G401 (cell line): Measurements from ENCODE around the gene CD3D. TPM values are rescaled to one million over a fixed set of nuclear protein-coding genes. Genes with fewer than 3 reads are reported as not detected.
"Not testable (repeated sequence)": the region's sequence is repeated elsewhere in the genome, so short reads cannot be mapped to it uniquely, and the experiment has no call there.

ENCODE experiments used
- DNase-seq: peaks from one replicate; pipeline ENCODE4 v3.0.0-alpha.2; 2015; ENCODE audit warnings: low spot score
- in situ Hi-C: cut with HindIII; loops from 2 replicates; pipeline ENCODE4 v1.10.0; 2016; ENCODE audit warnings: low sequenced_read_pairs, mixed read lengths
- total RNA-seq: library from RNA; depleted of rRNA; stranded (reverse); fragments of >200 nt; shearing (Covaris generic); gene quantifications from 2 replicates; pipeline ENCODE4 v1.2.3, GENCODE V29; 2014

CD3D gene
- total RNA-seq, 1 experiment from 2014 or later, result not detected

DNA sequence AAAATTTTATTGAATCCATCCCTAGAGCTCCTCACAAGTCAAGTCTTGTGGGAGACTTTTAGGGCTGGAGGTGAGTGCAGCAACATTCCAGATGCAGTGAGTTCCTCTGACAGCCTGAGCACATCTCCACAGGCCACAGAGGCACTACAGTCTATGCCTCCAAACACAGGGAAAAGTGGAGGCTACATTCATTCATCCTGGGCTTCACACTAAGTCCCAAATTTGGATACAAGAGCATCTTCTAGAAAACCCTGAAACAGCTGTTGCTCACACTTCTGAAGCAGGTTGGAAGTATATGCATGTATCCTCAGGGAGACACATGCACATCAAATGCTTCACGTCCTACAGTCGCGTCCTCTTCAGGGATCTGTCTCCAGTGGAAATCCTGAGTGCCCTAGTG is 1.2 kb downstream of the CD3D start:
- DNase-seq, result no peak
- in situ Hi-C loops, result no loop called here

DNA sequence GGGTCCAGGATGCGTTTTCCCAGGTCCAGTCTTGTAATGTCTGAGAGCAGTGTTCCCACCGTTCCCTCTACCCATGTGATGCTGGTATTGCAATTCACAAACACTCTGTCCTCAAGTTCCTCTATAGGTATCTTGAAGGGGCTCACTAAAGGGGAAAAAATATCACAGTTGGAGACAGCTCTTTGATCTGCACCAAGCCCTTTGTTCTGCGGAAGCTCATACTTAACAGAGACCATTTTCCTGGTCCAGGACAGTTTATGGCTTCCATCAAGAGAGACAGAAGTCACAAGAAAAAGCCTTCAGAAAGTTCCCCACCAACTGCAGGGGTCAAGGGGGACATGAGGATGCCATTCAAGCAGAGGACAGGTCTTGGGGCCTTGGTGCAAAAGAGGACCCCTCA is 2.1 kb downstream of the CD3D start:
- in situ Hi-C loops, result no loop called here
- DNase-seq, result no peak

DNA sequence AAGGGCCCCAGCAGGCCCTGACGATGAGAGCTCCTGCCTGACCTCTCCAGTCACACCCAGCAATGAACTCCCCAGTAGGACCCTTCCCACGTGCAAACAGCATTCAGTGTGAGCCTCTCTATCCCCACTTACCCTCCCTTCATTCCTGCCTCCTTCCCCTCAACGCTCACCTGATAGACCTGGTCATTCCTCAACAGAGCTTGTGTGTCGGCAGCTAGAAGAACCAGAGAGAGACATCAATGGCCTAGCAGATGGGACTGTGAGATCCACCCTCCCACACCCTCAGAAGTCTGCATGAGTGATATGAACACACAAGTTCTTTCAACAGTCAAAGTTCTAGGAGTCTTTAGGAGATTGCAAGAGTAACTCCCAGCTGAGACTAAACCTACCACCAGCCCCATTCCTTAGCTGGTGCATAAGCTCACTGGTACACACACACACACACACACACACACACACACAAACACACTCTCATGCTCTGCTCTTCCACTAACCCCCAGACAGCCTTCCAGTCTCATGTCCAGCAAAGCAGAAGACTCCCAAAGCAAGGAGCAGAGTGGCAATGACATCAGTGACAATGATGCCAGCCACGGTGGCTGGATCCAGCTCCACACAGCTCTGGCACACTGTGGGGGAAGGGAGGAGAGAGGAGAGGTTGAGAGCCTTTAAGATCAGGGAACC is 3.1 kb downstream of the CD3D start:
- in situ Hi-C loops, result no loop called here
- no peak for DNase-seq

DNA sequence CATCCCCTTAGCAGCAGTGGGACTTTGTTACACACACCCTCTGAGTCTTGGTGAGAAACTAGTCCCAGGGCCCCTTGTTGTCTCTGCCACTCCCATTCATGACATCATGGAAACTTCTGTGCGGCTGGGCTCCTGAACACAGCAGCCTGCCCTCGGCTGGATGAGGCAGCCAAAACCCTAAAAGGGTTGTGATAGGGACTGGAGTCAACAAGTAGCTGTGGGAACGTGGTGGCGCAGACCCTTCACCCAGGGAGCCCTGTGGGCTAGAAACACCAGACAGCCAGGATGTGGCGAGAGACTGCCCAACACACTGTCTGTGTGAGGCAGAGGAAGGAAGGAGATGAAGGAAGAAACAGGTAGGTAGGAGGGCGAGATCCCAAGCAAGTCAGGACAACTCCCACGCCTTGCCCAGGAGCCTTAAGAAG is 3.9 kb downstream of the CD3D start:
- DNase-seq, result no peak

DNA sequence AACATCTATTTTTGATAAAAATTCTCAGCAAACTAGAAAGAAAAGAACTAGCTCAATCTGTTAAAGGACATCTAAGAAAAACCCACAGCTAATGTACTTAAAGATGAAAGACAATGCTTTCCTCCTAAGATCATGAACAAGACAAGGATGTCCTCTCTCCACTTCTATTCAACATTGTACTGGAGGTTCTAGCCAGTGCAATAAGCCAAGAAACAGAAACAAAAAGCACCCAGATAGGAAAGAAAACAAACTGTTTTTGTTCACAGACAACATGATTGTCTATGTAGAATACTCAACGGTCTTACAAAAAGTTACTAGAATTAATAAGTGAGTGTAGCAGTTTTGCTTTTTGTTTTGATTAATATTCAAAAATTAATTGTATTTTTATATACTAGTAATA is 7.8 kb downstream of the CD3D start:
- in situ Hi-C loops, result no loop called here
- no peak for DNase-seq

More for the DNA sequence above, 3.9 kb downstream of the CD3D start:
- in situ Hi-C loops, result no loop called here

DNA sequence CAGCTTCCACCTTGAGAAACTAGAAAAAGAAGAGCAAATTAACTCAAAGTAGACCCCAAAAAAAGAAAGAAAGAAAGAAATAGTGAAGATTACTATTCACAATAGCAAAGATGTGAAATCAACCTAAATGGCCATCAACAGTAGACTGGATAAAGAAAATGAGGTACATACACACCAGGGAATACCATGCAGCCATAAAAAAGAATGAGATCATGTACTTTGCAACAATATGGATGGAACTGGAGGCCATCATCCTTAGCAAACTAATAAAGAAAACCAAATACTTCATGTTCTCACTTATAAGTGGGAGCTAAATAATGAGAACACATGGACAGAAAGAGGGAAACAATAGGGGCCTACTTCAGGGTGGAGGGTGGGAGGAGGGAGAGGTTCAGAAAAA is 13.8 kb downstream of the CD3D start:
- in situ Hi-C loops, result no loop called here
- no peak for DNase-seq

DNA sequence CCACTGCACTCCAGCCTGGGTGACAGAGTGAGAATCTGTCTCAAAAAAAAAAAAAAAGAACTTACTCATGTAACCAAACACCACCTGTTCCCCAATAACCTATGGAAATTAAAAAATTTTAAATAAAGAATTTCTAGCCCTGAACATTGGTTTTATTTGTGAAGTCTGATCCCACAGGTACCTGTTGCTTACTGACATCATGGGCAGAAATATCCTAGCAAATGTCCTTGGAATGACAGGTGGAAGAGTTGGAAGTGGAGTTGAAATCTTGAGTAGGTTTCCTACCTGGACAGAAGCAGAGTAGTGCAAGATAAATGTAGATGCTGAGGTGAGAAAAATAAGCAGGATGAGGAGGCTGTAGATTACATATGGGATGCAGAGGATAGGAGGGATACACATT is 17.2 kb downstream of the CD3D start:
- no peak for DNase-seq
- in situ Hi-C loops, result no loop called here

DNA sequence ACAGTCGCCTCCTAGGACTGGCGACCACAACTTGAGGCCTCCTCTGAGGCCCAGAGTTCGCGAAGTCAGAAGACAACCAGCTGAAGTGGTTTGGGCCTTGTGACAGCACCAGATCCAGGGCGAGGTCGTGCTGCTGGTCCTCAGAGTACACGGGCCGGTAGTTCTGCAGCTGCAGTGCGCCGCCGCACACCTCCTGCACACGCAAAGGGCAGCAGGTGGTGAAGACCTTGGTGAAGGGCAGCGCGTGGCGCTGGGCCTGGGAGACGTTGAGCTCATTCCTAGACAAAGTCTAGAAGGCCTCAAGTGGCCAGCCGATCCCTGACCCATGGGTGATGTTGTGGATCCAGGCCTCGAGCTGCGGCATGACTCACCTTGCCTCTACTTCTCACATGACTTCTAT is 19.8 kb downstream of the CD3D start:
- no peak for DNase-seq
- in situ Hi-C loops, result no loop called here

DNA sequence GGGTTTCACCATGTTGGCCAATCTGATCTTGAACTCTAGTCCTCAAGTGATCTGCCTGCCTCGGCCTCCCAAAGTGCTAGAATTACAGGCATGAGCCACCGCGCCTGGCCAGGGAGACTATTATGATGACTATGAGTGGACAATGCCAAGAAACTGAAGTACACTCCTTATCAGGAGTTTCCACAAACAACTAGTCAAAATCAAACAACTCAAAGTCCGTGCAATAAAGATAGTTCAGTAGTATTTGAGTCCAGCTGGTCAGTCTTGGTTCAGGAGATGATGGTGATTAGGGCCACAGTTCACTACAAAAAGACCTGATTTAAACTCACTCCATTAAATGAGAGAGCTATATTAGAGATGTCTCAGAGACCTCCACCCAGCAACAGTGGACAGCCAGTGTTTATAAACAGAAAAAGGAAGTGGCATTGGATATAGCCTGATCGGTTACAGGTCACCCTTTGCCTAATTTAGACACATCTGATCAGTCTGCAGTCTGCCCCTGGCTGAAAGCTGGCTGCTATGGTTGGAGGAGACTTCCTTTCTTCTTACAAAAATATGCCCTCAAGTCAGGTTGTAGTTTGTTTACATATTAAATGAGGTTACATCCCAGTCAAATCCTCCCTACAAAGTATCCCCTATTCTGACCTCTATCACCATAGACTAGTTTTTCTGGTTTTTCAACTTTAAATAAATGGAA is 21.0 kb downstream of the CD3D start:
- in situ Hi-C loops, result no loop called here

DNA sequence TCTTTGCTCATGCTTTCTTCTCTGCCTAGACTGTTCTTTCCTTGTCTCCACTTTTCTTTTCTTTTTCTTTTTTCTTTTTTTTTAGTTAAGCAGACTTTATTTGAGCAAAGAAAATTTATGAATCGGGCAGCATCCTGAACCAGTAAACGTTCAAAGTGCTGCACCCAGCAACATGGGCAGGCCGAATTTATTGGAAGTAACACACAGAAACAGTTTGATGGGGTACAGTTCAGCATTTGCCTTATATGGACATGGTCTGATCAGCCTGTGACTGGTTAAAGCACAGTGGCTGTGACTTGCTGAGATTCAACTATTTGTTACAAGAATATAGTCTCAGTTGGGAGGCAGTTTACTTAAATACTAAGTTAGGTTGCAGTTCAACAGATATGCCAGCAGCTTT is 22.0 kb downstream of the CD3D start:
- in situ Hi-C loops, result no loop called here
- DNase-seq, result no peak

More for the DNA sequence above, 21.0 kb downstream of the CD3D start:
- no peak for DNase-seq

DNA sequence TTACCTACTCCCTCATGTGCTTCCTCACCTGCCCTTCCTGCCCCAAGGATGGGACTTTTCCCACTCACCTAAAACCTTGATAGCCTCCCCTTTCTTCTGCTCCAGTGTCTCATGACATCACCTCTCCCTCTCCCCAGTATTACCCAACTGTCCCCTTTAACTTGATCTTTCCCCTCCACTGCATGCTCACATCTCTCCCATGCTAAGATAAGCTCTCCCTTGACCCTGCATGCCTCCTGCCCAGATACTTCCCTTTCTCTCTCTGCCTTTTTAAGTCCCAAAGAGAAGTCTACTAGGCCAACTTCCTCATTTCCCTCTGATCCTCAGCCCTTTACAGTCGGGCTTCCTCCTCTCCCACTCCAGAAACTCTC is 23.2 kb downstream of the CD3D start:
- DNase-seq, result no peak
- in situ Hi-C loops, result no loop called here

DNA sequence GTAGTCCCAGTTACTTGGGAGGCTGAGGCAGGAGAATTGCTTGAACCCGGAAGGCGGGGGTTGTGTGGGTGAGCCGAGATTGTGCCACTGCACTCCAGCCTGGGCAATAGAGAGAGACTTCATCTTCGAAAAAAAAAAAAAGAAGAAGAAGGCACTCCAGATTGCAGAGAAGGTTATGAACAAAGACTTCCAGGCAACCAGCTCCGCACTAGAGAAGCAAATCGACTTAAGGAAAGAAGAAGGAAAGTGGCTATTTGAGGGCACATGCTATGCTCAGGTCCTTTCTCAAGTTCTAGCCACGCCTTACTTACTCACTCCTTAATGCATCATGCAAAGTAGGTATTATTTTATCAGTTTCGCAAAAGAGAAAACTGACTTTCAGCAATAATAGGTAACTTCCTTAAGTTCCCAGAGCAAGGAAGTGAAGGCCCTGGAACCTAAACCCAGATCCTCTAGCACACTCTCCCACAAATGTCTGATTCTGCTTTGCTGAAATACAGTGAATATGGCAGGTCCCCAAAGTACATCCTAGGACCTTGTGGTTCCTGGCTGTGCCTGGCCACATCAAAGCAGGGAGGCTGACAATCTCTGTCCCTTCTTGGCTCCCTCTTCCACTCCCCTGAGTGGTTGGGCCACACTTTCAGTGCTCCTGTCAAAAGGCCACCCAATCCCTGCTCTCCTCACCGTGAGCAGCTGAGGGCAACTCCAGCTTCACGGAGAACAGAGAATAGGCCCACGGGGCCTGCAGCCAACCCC is 23.7 kb downstream of the CD3D start:
- in situ Hi-C loops, result no loop called here
- DNase-seq, result no peak

DNA sequence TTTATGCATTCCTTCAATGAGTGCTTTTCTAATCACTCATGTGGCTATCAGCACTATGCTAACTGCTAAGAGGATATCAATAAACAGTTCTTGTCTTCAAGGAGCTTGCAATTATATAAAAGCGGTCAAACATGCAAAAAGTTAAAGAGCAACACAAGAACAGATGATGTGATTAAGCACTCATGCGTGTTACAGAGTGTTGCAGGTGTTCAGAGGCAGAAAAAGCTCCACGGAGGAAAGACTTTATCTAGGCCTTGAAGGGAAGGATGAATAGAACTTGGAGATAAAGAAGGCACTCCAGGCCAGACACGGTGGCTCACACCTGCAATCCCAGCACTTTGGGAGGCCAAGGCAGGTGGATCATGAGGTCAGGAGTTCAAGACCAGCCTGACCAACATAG is 24.4 kb downstream of the CD3D start:
- in situ Hi-C loops, result no loop called here
- DNase-seq, result no peak

DNA sequence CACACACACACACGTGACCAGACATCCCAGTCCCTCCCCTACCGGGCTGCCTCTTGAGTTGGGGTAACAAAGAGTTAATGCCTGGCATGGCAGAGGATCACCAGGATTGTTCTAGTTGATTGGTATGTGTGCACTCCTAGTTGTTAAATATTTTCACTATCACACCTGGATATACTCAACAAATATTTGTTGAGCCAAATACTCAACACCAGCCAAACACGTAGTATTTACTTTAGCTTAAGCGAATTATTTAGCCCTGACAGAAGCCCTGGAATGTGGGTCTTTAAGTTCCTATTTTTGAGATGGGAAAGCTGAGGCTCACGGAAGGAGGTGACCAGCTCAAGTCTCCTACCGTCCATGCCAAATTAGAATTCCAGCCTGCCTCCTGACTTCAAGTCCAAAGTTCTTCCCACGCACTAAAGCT is 27.5 kb downstream of the CD3D start:
- in situ Hi-C loops, result no loop called here
- DNase-seq, result no peak

DNA sequence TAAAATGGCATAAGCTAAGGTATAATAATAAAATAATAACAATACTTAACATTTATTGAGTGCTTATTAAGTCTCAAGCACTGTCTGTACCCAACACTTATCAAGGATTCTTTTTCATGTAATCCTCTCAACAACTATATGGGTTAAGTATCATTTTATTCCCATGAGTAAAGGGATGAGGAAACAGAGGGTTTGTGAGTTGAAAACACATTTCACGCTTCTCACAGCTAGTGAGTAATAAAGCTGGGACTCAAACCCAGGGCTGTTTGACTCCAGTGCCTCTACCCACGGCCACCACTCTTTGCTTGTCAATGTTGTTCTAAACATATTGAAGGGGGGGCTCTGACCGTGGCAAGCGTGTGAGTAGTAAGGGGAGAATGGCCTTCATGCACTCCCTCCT is 29.3 kb downstream of the CD3D start:
- DNase-seq, result no peak
- in situ Hi-C loops, result no loop called here

DNA sequence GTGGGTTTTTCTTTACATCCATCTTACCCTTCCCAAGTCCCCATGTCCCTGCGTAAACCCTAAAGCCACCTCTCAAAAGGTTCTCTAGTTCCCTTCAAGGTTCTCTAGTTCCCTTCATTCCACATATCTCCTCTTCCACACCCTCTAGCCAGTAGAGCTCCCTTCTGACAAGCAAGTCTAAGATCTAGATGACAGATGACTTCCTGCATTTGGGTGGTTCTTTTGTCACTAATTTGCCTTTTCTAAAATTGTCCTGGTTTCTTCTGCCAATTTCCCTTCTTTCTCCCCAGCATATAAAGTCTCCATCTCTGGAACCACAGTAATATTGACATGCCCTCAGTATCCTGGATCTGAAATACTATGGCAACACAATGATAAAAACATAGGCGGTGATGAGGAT is 30.2 kb downstream of the CD3D start:
- in situ Hi-C loops, result no loop called here
- no peak for DNase-seq

DNA sequence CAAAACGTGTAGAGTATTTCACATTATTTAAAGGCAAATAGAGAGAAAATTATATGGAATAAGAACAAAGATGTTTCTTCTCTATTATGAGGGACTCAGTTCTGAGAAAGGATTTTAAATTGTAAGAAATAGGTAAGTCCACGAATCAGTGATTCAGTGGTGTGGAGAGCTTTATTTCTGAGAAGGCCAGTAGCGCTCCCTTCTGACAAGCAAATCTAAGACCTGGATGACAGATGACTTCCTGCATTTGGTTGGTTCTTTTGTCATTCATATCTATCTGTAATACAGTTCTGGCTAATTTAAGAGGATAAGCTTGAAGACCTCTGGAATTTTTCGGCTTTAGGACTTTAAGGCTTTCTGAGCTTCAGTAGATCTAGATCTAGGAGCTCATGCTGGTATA is 31.0 kb downstream of the CD3D start:
- DNase-seq, result no peak
- in situ Hi-C loops, result no loop called here

DNA sequence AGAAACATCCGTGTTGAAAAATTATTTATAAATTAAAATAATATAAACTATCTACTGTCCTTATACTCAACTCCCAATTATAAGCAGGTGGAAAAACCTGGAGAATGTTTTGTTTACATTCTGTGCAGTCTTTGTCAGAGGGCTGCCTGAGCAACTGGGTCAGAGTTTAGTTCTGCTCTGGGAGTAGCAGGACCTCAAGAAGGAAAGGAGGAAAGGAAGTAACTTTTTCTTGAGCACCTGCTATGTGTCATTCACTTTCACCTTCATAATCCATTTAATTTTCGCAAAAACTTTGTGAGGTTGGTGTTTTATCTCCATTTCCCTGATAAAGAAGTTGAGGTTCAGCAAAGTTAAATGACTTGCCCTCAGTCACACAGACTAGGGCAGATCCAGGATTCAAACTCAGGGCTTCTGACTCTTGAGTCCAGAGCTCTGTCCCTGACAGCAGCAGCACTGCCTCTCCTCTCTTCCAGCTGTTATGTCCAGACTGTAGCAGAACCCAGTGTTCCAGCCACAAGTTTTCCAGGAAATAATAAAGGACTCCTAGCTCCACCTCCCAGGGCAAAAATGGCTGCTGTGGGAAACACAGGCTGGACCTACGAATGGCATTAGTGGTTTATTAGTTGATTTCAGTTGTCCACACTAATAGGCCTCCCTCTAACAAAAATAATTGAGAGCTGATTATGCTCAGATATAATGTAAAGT is 31.6 kb downstream of the CD3D start:
- in situ Hi-C loops, result no loop called here
- DNase-seq, result no peak

DNA sequence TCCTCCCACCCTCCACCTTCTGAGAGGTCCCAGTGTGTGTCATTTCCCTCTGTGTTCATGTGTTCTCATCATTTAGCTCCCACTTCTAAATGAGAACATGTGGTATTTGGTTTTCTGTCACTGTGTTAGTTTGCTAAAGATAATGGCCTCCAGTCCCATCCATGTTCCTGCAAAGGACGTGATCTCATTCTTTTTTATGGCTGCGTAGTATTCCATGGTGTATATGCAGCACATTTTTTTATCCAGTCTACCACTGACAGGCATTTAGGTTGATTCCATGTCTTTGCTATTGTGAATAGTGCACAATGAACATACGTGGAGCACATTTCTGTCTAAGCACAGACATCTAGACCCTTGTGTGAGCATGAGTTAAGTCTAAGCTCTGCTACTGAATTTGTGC is 32.2 kb downstream of the CD3D start:
- in situ Hi-C loops, result no loop called here

DNA sequence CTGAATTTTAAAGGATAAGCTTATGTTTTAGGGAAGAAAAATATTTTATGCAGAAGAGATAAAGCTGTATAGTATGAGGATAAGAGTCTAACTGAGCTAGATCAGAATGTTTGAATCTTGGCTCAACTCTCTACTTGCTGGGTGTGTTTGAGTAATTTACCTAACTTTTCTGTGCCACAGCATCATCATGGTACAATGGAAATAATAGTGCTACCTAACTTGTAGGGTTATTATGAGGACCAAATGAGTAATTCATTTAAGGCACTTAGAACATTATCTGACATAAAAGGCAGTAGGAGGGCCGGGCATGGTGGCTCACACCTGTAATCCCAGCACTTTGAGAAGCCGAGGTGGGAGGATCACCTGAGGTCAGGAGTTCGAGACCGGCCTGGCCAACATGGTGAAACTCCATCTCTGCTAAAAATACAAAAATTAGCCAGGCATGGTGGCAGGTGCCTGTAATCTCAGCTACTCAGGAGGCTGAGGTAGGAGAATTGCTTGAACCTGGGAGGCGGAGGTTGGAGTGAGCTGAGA is 33.4 kb downstream of the CD3D start:
- in situ Hi-C loops, DNase-seq: not testable (repeated sequence)

More for the DNA sequence above, 32.2 kb downstream of the CD3D start:
- DNase-seq, result no peak
